22Rv1 (cell line): ENCODE results near the gene KRT9.

ENCODE experiments used
- H3K27ac ChIP-seq: fragments of 450-650 bp; 2 replicates; pipeline ENCODE4 v1.5.1; 2017
- ZFX ChIP-seq: fragments of 450-650 bp; IDR thresholded peaks from 2 replicates; pipeline ENCODE4 v1.6.1; 2017; ENCODE audit warnings: antibody characterized with exemption, borderline replicate concordance
- TF ChIP-seq, protein P1 (sequence below): fragments of 450-650 bp; IDR thresholded peaks from 2 replicates; pipeline ENCODE4 v1.5.1; 2017; ENCODE audit warnings: mild to moderate bottlenecking

The KRT9 gene

DNA sequence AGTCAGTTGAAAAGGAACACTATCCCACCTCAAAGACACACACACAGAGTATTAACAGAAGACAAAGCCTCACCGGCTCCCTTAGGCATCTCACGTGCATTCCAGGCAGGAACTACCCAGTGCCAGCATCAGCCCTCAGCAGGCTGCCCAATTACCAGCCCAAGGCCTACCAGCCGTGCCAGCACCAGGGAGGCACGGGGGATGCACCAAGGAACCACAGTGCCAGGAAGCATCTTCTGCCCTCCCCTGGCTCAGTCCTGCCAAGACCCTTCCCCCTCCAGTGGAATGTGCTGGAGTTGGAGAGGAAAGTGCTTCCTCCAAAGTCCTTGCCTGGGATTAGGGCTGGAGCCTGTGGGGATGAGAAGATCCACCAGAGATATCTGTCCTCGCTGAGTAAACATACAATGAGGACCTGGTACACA, 32.8 kb downstream of the KRT9 start:
- peak overlapping the region; percentile 86 for H3K27ac ChIP-seq
- no peak for TF ChIP-seq ZFX
- TF ChIP-seq, protein P1, sequence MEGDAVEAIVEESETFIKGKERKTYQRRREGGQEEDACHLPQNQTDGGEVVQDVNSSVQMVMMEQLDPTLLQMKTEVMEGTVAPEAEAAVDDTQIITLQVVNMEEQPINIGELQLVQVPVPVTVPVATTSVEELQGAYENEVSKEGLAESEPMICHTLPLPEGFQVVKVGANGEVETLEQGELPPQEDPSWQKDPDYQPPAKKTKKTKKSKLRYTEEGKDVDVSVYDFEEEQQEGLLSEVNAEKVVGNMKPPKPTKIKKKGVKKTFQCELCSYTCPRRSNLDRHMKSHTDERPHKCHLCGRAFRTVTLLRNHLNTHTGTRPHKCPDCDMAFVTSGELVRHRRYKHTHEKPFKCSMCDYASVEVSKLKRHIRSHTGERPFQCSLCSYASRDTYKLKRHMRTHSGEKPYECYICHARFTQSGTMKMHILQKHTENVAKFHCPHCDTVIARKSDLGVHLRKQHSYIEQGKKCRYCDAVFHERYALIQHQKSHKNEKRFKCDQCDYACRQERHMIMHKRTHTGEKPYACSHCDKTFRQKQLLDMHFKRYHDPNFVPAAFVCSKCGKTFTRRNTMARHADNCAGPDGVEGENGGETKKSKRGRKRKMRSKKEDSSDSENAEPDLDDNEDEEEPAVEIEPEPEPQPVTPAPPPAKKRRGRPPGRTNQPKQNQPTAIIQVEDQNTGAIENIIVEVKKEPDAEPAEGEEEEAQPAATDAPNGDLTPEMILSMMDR: no peak

DNA sequence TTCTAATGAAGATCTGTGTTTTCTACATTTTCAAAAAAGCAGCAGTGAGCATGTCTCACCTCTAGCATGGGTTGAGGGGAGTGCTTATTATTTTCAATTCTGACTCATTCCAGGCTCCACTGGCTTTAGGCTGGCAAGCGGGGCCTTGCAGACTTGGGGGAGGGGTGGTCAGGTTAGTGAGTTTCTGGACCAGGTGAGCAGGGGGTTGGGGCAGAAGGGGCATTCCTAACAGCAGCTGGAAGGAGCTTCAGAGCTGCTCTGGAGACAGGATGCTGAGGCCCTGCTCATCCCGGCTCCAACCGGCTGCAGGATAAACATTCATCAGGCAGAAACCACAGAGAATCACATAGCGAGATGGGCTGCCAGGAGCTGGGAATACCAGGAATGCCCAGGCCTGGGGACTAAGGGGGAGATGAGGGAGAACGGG, 33.3 kb downstream of the KRT9 start:
- peak overlapping the region; percentile 86 for H3K27ac ChIP-seq
- TF ChIP-seq, protein P1: no peak
- TF ChIP-seq ZFX: no peak

DNA sequence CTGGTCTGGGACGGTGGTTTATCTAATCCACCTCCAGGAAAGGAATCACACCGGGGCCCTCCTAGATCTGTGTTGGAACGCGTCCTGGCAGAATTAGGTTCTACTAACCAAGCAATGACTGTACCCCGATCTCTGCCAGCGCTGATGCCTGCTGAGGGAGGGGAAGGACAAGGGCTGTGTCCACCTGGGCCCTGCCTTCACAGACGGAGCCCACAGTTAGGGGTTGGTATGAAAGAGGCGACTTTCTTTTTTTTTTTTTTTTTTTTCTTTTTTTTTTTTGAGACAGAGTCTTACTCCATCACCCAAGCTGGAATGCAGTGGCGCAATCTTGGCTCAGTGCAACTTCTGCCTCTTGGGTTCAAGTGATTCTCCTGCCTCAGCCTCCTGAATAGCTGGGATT, 33.9 kb downstream of the KRT9 start:
- peak overlapping the region; percentile 86 for H3K27ac ChIP-seq
- TF ChIP-seq, protein P1: no peak
- no peak for TF ChIP-seq ZFX

DNA sequence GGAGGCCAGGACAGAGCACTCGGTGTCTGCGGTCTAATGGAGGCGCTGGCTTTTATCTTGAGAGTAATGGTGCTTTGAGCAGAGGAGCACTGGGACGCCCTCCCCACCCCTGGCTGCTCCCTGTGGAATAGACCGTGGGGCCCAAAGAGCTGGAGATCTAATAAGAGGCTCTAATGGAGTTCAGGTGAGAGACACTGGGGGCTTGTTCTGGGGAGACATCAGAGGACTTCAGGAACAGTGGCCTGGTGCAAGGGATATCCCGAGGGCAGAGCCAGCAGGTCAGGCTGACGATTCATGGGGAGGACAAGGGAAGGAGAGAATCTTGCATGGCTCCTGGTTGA, 34.3 kb downstream of the KRT9 start:
- no peak for TF ChIP-seq ZFX
- TF ChIP-seq, protein P1: no peak
- peak overlapping the region; percentile 86 for H3K27ac ChIP-seq

- TF ChIP-seq, protein P1: no peak
- TF ChIP-seq ZFX: no peak
- H3K27ac ChIP-seq: peak overlapping the region; percentile 86
Measured at GRCh38 chr17:41536741-41537613, 34.9 kb downstream of the KRT9 start.

DNA sequence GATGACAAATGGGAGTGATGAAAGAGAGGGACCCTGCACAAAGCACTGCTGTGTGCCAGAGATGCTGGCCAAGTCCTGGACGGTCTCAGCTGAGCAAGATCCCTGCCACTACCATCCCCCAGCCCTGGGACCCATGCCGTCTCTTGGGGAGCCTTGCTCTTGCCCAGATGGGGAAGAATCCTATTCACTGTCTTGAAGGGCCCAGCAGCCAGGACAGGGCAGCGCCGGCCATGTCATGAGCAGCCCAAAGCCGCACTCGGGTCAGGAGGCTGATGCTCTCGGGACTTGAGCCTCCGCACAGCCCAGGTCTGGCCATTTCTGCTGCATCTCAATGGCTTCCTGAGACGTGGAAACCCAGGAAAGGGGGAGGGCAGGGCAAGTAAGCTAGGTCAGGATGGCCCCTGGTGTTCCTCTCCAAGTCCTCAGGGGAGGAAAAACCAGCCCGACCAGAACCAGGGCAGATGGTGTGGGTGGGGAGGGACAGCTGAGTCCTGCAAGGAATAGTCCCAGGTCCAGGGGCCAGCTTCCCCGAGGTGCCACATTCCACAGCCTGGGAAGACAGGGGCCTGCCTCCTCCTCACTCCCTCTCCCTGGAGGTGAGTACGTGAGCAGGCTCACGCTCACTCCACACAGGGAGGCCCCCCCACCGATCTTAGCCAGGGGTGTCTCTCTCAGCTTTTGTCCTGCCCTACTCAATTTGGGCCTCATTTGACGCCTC, 35.9 kb downstream of the KRT9 start:
- TF ChIP-seq, protein P1: no peak
- TF ChIP-seq ZFX: no peak

More for the DNA sequence above, 35.9 kb downstream of the KRT9 start:
- peak overlapping the region; percentile 86 for H3K27ac ChIP-seq
